Fibroblast of lung (primary cell): ENCODE results near the gene KRTAP4-2. TPM values are rescaled to one million over a fixed set of nuclear protein-coding genes. Genes with fewer than 3 reads are reported as not detected.

Source experiments
- DNase-seq, 2 donors: peaks; one replicate each; pipeline versions ENCODE4 v3.0.0 to v3.0.0-alpha.2; 2010; ENCODE audit warnings: low read depth in 2 of 2
- H2AFZ ChIP-seq: 2 replicates; pipeline ENCODE4 v1.5.1; 2012; ENCODE audit warnings: low read length, control low read depth, inconsistent platforms
- H3K27ac ChIP-seq: 2 replicates; pipeline ENCODE4 v1.5.1; 2011; ENCODE audit warnings: low read length, control low read depth; ENCODE audit not compliant: insufficient read depth
- H3K27me3 ChIP-seq: 2 replicates; pipeline ENCODE4 v1.5.1; 2011; ENCODE audit warnings: mild to moderate bottlenecking, low read length; ENCODE audit not compliant: control insufficient read depth, insufficient read depth
- H3K36me3 ChIP-seq: 2 replicates; pipeline ENCODE4 v1.5.1; 2011; ENCODE audit warnings: low read length; ENCODE audit not compliant: control insufficient read depth, insufficient read depth
- H3K4me1 ChIP-seq: 2 replicates; pipeline ENCODE4 v1.5.1; 2011; ENCODE audit warnings: low read length; ENCODE audit not compliant: control insufficient read depth, insufficient read depth; ENCODE audit errors: extremely low read depth
- H3K4me2 ChIP-seq: 2 replicates; pipeline ENCODE4 v1.5.1; 2011; ENCODE audit warnings: low read length, control low read depth; ENCODE audit not compliant: insufficient read depth; ENCODE audit errors: extremely low read depth
- H3K4me3 ChIP-seq, 4 experiments: fragments of 200-600 bp in 1 of 4; sonication (generic) in 1 of 4; replicated peaks in 1 of 4; 2 replicates each; pipeline ENCODE4 v1.5.1; 2011 to 2016; ENCODE audit warnings: low read length in 4 of 4, low read depth in 3 of 4, mild to moderate bottlenecking in 3 of 4, control low read depth in 2 of 4, inconsistent platforms in 1 of 4, mixed read lengths in 1 of 4; ENCODE audit not compliant: insufficient read depth in 1 of 4; ENCODE audit errors: control extremely low read depth in 1 of 4
- H3K79me2 ChIP-seq: 2 replicates; pipeline ENCODE4 v1.5.1; 2012; ENCODE audit warnings: mild to moderate bottlenecking, low read length, inconsistent platforms; ENCODE audit not compliant: control insufficient read depth, insufficient read depth
- H3K9ac ChIP-seq: 2 replicates; pipeline ENCODE4 v1.5.1; 2011; ENCODE audit warnings: mild to moderate bottlenecking, low read length, control low read depth; ENCODE audit not compliant: insufficient read depth
- H3K9me3 ChIP-seq: 2 replicates; pipeline ENCODE4 v1.5.1; 2012; ENCODE audit warnings: low read depth, low read length; ENCODE audit not compliant: control insufficient read depth, insufficient read depth
- H4K20me1 ChIP-seq: 2 replicates; pipeline ENCODE4 v1.5.1; 2011; ENCODE audit warnings: low read length; ENCODE audit not compliant: control insufficient read depth, insufficient read depth; ENCODE audit errors: extremely low read depth
- EZH2 ChIP-seq: IDR thresholded peaks from 2 replicates; pipeline ENCODE4 v1.5.1; 2012; ENCODE audit warnings: low read length, control low read depth, mild to moderate bottlenecking; ENCODE audit errors: missing control alignments
- polyA plus RNA-seq, 2 donors: library from polyadenylated mRNA; depleted of rRNA in 1 of 2; stranded (reverse) in 1 of 2; unstranded in 1 of 2; fragments of >200 nt; gene quantifications; 2 replicates each; pipeline ENCODE4 v1.2.1, GENCODE V29; 2011 to 2012; ENCODE audit warnings: missing spikeins in 1 of 2
- total RNA-seq: library from RNA; depleted of rRNA; stranded (reverse); fragments of >200 nt; gene quantifications from 2 replicates; pipeline ENCODE4 v1.2.1, GENCODE V29; 2014
- TF ChIP-seq, protein P1 (sequence below), 2 donors: IDR thresholded peaks in 1 of 2; conservative IDR thresholded peaks in 1 of 2; 1 replicate in 1 of 2; 2 replicates in 1 of 2; pipeline ENCODE4 v1.5.1; 2011 to 2012; ENCODE audit warnings: low read length in 2 of 2, control low read depth in 1 of 2, inconsistent platforms in 1 of 2, low read depth in 1 of 2, mild to moderate bottlenecking in 1 of 2

Gene KRTAP4-2
- total and polyA plus RNA-seq, 2 donors (not counting 1 experiment from before 2014, with no cell fraction given): not detected

- Histone ChIP-seq H3K36me3 (no peaks in the 10 kb centered on the region), H3K79me2 (no peaks in the 10 kb centered on the region), H3K9me3 (no peaks in the 10 kb centered on the region), H2AFZ (no peak overlapping the region), H3K27ac (no peak overlapping the region), H4K20me1 (no peaks in the 10 kb centered on the region), H3K9ac (no peak overlapping the region), H3K27me3 (no peaks in the 10 kb centered on the region), H3K4me3 (no peak overlapping the region), H3K4me1 (no peaks in the 10 kb centered on the region), H3K4me2 (no peak overlapping the region)
- no peak for DNase-seq
- no peak for TF ChIP-seq EZH2
- TF ChIP-seq, protein P1, sequence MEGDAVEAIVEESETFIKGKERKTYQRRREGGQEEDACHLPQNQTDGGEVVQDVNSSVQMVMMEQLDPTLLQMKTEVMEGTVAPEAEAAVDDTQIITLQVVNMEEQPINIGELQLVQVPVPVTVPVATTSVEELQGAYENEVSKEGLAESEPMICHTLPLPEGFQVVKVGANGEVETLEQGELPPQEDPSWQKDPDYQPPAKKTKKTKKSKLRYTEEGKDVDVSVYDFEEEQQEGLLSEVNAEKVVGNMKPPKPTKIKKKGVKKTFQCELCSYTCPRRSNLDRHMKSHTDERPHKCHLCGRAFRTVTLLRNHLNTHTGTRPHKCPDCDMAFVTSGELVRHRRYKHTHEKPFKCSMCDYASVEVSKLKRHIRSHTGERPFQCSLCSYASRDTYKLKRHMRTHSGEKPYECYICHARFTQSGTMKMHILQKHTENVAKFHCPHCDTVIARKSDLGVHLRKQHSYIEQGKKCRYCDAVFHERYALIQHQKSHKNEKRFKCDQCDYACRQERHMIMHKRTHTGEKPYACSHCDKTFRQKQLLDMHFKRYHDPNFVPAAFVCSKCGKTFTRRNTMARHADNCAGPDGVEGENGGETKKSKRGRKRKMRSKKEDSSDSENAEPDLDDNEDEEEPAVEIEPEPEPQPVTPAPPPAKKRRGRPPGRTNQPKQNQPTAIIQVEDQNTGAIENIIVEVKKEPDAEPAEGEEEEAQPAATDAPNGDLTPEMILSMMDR (conservative IDR thresholded peaks at IDR 0.05 in 1 of 2, IDR thresholded peaks at IDR 0.05 in 1 of 2; ENCODE audit: low read depth in 1 of 2, low read length in 2 of 2): no peak
Observed at GRCh38 chr17:41223821-41224220, 45.8 kb upstream of the KRTAP4-2 start.

DNA sequence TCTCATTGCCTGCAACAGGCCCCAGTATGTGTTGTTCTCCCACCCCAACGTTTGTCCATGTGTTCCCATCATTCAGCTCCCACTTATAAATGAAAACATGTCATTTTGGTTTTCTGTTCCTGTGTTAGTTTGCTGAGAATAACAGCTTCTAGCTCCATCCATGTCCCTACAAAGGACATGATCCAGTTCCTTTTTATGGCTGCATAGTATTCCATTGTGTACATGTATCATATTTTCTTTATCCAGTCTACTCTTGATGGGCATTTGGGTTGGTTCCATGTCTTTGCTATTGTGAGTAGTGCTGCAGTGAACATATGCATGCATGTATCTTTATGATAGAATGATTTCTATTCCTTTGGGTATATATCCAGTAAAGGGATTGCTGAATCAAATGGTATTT lies 37.7 kb upstream of the KRTAP4-2 start:
- Histone ChIP-seq H3K9me3 (no peaks in the 10 kb centered on the region), H2AFZ (no peak overlapping the region), H3K27ac (no peak overlapping the region), H3K9ac (no peak overlapping the region), H4K20me1 (no peaks in the 10 kb centered on the region), H3K79me2 (no peaks in the 10 kb centered on the region), H3K4me2 (no peak overlapping the region), H3K27me3 (no peaks in the 10 kb centered on the region), H3K4me3 (no peak overlapping the region), H3K36me3 (no peaks in the 10 kb centered on the region), H3K4me1 (no peaks in the 10 kb centered on the region)
- DNase-seq: no peak
- TF ChIP-seq, protein P1 (conservative IDR thresholded peaks at IDR 0.05 in 1 of 2, IDR thresholded peaks at IDR 0.05 in 1 of 2; ENCODE audit: low read depth in 1 of 2, low read length in 2 of 2): no peak
- TF ChIP-seq EZH2: no peak

GRCh38 chr17:41212524-41213169 lies 34.6 kb upstream of the KRTAP4-2 start:
- H3K27me3 ChIP-seq: no peaks in the 10 kb centered on the region
- no peaks in the 10 kb centered on the region for H3K36me3 ChIP-seq
- no peaks in the 10 kb centered on the region for H3K4me1 ChIP-seq
- H3K4me3 ChIP-seq: no peak overlapping the region
- no peak overlapping the region for H3K9ac ChIP-seq
- TF ChIP-seq EZH2: no peak
- TF ChIP-seq, protein P1 (conservative IDR thresholded peaks at IDR 0.05 in 1 of 2, IDR thresholded peaks at IDR 0.05 in 1 of 2; ENCODE audit: low read depth in 1 of 2, low read length in 2 of 2): no peak
- no peaks in the 10 kb centered on the region for H3K9me3 ChIP-seq
- no peaks in the 10 kb centered on the region for H4K20me1 ChIP-seq
- DNase-seq: no peak
- H3K79me2 ChIP-seq: no peaks in the 10 kb centered on the region
- H3K27ac ChIP-seq: no peak overlapping the region
- no peak overlapping the region for H2AFZ ChIP-seq
- no peak overlapping the region for H3K4me2 ChIP-seq
